Heart left ventricle (tissue), 16 donors: Measurements from ENCODE around the gene PACRG. TPM values are rescaled to one million over a fixed set of nuclear protein-coding genes. Genes with fewer than 3 reads are reported as not detected.

ENCODE experiments used
- ATAC-seq, 4 donors: fragments of 200-7000 bp; cut with Tn5 transposase; one replicate each; pipeline ENCODE4 v1.9.1; 2020 to 2022; ENCODE audit warnings: moderate library complexity in 4 of 4, mild to moderate bottlenecking in 3 of 4, moderate number of reproducible peaks in 1 of 4
- DNase-seq, 5 donors: peaks; one replicate each; pipeline ENCODE4 v3.0.0-alpha.2; 2020
- H3K27ac ChIP-seq, 12 donors: fragments of 200-600 bp; sonication (generic) in 4 of 12; one replicate each; pipeline versions ENCODE4 v1.5.0 to v1.8.0; 2016 to 2022; ENCODE audit warnings: mild to moderate bottlenecking in 2 of 12
- H3K27me3 ChIP-seq, 9 donors: fragments of 200-600 bp; sonication (generic) in 2 of 9; one replicate each; pipeline versions ENCODE4 v1.5.1 to v1.8.0; 2016 to 2022; ENCODE audit warnings: mild to moderate bottlenecking in 3 of 9
- H3K36me3 ChIP-seq, 9 donors: fragments of 200-600 bp; sonication (generic) in 2 of 9; one replicate each; pipeline versions ENCODE4 v1.5.0 to v1.8.0; 2018 to 2022; ENCODE audit warnings: mild to moderate bottlenecking in 2 of 9
- H3K4me1 ChIP-seq, 12 donors: fragments of 200-600 bp; sonication (generic) in 4 of 12; one replicate each; pipeline versions ENCODE4 v1.5.0 to v1.8.0; 2016 to 2022; ENCODE audit warnings: mild to moderate bottlenecking in 3 of 12
- H3K4me3 ChIP-seq, 12 donors: fragments of 200-600 bp; sonication (generic) in 4 of 12; one replicate each; pipeline versions ENCODE4 v1.5.0 to v1.8.0; 2017 to 2022; ENCODE audit warnings: mild to moderate bottlenecking in 9 of 12, moderate library complexity in 4 of 12
- H3K9me3 ChIP-seq, 12 donors: fragments of 200-600 bp; sonication (generic) in 4 of 12; one replicate each; pipeline versions ENCODE4 v1.5.0 to v1.8.0; 2016 to 2022; ENCODE audit warnings: mild to moderate bottlenecking in 1 of 12
- POLR2A ChIP-seq, 2 donors: fragments of 450-650 bp; IDR thresholded peaks; one replicate each; pipeline ENCODE4 v1.6.1; 2017; ENCODE audit warnings: antibody characterized with exemption in 2 of 2, mild to moderate bottlenecking in 2 of 2, moderate library complexity in 2 of 2
- WGBS, 4 donors: extraction: QIAGEN DNeasy Blood & Tissue Kit in 2 of 4; methylation state at CpG; one replicate each; pipeline versions ENCODE4 v1.1.5 to v1.1.7; 2013 to 2018; 5-methylcytosine and 5-hydroxymethylcytosine counted together
- intact Hi-C, 10 donors: fragments of 100-400 bp; cut with DNase I; formaldehyde crosslinking; loops; one replicate each; pipeline versions ENCODE4 v1.11.1 to v1.14.2; 2022
- polyA plus RNA-seq, 2 donors: library from polyadenylated mRNA; stranded (reverse); fragments of 200-250 nt; gene quantifications; one replicate each; pipeline ENCODE4 v1.2.3, GENCODE V29; 2013
- total RNA-seq, 9 donors: library from RNA; depleted of rRNA in 2 of 9; stranded (reverse); fragments of >200 nt in 2 of 9; fragmentation: NEBNext Ultra II Directional in 3 of 9; extraction: Animal tissue kit (Norgen Biotek cat#: 25700) in 3 of 9; gene quantifications; one replicate each; pipeline versions ENCODE4 v1.1.0 to v1.2.4, GENCODE V29; 2016 to 2023
- TF ChIP-seq, protein P1 (sequence below), 12 donors: fragments of 200-600 bp; sonication (generic) in 4 of 12; IDR thresholded peaks; one replicate each; pipeline versions ENCODE4 v1.5.0 to v1.8.0; 2018 to 2022; ENCODE audit warnings: antibody characterized with exemption in 12 of 12, mild to moderate bottlenecking in 5 of 12
- donor health status: ischemic (EF 13 %, LVEDD 7.1; RV severe dilation, severe dysfunction).
- donor health status: healthy with polysubstance abuse.
- donor health status: DM: no; HTN: yes; CAD: no.
- donor health status: DM: no; HTN: no; CAD: no.
- donor health status: ischemic (EF 25% LVEDD 6.9; RV normal size, moderate dysfunction).
- donor health status: ischemic (EF 25% LVEDD 5.7; RV mildly dilated, moderate dysfunction).
- donor health status: healthy.
- donor health status: DM: yes; HTN: yes; CAD: no.
- donor health status: ischemic (EF 35%, LVEDD 5.7; RV mildly dilated, moderate dysfunction).
- donor health status: nonischemic (EF 11% LVEDD 7.7; RV severe dilation, severe dysfunction).
- donor health status: DM: yes; HTN: yes; CAD: no.
- donor health status: PGD.
- donor health status: ischemic (EF 29% LVEDD 5.4; RV normal size, mild dysfunction).
- donor health status: nonischemic (EF 23%, LVEDD 6.1; RV moderate dilation, normal function).

PACRG gene
- total and polyA plus RNA-seq, 11 donors: 2.0 to 83.3 (median 11.8) TPM

- no peaks in the 10 kb centered on the region for H3K4me1 ChIP-seq
- no peaks in the 10 kb centered on the region for H3K9me3 ChIP-seq
- DNase-seq (no peak), ATAC-seq (no peak)
- no peaks in the 10 kb centered on the region for H3K27me3 ChIP-seq
- no peak overlapping the region for H3K4me3 ChIP-seq
- no peak overlapping the region for H3K27ac ChIP-seq
- no peaks in the 10 kb centered on the region for H3K36me3 ChIP-seq
- intact Hi-C loops: no loop called here
- 78 to 96% (median 85%) methylated on average over 6 of the region's 6 CpGs for whole genome bisulfite sequencing, 4 donors
- TF ChIP-seq, protein P1, sequence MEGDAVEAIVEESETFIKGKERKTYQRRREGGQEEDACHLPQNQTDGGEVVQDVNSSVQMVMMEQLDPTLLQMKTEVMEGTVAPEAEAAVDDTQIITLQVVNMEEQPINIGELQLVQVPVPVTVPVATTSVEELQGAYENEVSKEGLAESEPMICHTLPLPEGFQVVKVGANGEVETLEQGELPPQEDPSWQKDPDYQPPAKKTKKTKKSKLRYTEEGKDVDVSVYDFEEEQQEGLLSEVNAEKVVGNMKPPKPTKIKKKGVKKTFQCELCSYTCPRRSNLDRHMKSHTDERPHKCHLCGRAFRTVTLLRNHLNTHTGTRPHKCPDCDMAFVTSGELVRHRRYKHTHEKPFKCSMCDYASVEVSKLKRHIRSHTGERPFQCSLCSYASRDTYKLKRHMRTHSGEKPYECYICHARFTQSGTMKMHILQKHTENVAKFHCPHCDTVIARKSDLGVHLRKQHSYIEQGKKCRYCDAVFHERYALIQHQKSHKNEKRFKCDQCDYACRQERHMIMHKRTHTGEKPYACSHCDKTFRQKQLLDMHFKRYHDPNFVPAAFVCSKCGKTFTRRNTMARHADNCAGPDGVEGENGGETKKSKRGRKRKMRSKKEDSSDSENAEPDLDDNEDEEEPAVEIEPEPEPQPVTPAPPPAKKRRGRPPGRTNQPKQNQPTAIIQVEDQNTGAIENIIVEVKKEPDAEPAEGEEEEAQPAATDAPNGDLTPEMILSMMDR (IDR thresholded peaks at IDR 0.05): no peak
- TF ChIP-seq POLR2A (IDR thresholded peaks at IDR 0.05): no peak
Observed at GRCh38 chr6:163133691-163134090, 405.9 kb downstream of the PACRG start.

GRCh38 chr6:163136681-163137397, 409.1 kb downstream of the PACRG start:
- H3K27ac ChIP-seq: no peak overlapping the region
- 90% methylated on average over 10 of the region's 10 CpGs for WGBS, 4 donors
- no peaks in the 10 kb centered on the region for H3K27me3 ChIP-seq
- H3K36me3 ChIP-seq: no peaks in the 10 kb centered on the region
- no peaks in the 10 kb centered on the region for H3K4me1 ChIP-seq
- H3K4me3 ChIP-seq: no peak overlapping the region
- intact Hi-C loops: no loop called here
- TF ChIP-seq, protein P1 (IDR thresholded peaks at IDR 0.05): no peak
- TF ChIP-seq POLR2A (IDR thresholded peaks at IDR 0.05): no peak
- H3K9me3 ChIP-seq: peaks cover 0 to 3% (median 0%) of the 10 kb centered on the region in 12 donors
- DNase-seq (no peak), ATAC-seq (no peak)

DNA sequence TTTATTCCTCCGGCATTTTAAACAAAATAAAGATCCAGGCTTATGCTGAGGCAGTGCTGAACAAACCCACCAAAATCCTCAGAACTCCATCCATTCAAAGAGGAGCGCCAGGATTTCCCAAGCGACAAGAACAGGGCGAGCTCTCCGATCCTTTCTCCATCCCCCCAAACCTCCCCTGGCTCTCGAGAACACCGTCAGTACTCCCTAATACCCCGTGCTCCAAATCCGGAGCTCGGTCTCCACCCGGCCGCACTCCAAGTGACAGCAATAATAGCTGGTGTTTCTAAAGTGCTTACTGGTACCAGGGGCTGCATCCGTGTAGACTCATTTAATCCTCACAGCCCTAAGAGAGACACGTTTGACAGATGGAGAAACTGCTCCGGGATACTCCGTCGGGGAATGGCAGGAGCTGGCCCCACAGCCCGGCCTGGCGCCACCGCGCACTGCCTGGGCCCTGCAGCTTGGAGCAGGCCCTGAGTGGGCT, 409.7 kb downstream of the PACRG start:
- no peak for ATAC-seq
- WGBS, 4 donors: 87 to 96% (median 94%) methylated on average over 20 to 21 of the region's 21 CpGs
- Histone ChIP-seq H3K4me3 (no peak overlapping the region), H3K27me3 (no peaks in the 10 kb centered on the region), H3K4me1 (no peaks in the 10 kb centered on the region), H3K9me3 (peaks cover 0 to 3% (median 0%) of the 10 kb centered on the region in 12 donors), H3K27ac (no peak overlapping the region), H3K36me3 (no peaks in the 10 kb centered on the region)
- TF ChIP-seq, protein P1 (IDR thresholded peaks at IDR 0.05): no peak
- TF ChIP-seq POLR2A (IDR thresholded peaks at IDR 0.05): no peak
- intact Hi-C loops: no loop called here
- DNase-seq: no peak

- no peaks in the 10 kb centered on the region for H3K36me3 ChIP-seq
- intact Hi-C loops: no loop called here
Observed at GRCh38 chr6:163146036-163146435, 418.3 kb downstream of the PACRG start.

More at GRCh38 chr6:163146036-163146435, 418.3 kb downstream of the PACRG start:
- H3K27ac ChIP-seq: no peak overlapping the region
- WGBS, 4 donors: 76 to 84% (median 78%) methylated on average over 4 of the region's 4 CpGs
- no peaks in the 10 kb centered on the region for H3K4me1 ChIP-seq
- TF ChIP-seq, protein P1 (IDR thresholded peaks at IDR 0.05): no peak
- no peak for TF ChIP-seq POLR2A (IDR thresholded peaks at IDR 0.05)
- H3K9me3 ChIP-seq: no peaks in the 10 kb centered on the region
- no peak for ATAC-seq
- peaks cover 0 to 4% (median 0%) of the 10 kb centered on the region in 9 donors for H3K27me3 ChIP-seq
- H3K4me3 ChIP-seq: no peak overlapping the region
- DNase-seq: no peak
